Measurements from ENCODE around the gene ELMOD1. TPM values are rescaled to one million over a fixed set of nuclear protein-coding genes. Genes with fewer than 3 reads are reported as not detected.

The ELMOD1 gene
- total and polyA plus RNA-seq, 2 donors (not counting 3 experiments of a cell fraction or from before 2014, with no cell fraction given): 1.6 to 2.4 TPM

GRCh38 chr11:107549253-107549953 is 41.5 kb upstream of the ELMOD1 start:
- DNase-seq (ENCODE audit: low read depth, low spot score) (peak; percentile 64), FAIRE-seq (peak; percentile 86)
- BruUV-seq (replicated peaks): no TSS peak
- ChIA-PET POLR2A (no interaction called here), CTCF (interaction anchor here (0.6 to 9.4 kb wide), 31 partner anchors 8 to 1463 kb away, joined by 3 to 114 read pairs (median 4); partner anchors contain the start of genes ALKBH8 and CWF19L2)
- intact Hi-C loops (cut with micrococcal nuclease) (loop anchor here (1.0 to 10.0 kb wide), 7 partner anchors 14 to 1465 kb away; partner anchors contain the start of gene ELMOD1), dilution Hi-C loops (cut with MboI; ENCODE audit: extremely low pct_ligation_motif_present, low sequenced_read_pairs) (no loop called here)
- Histone ChIP-seq H3K79me2 (ENCODE audit: control insufficient read depth, insufficient read depth, low read length) (no peaks in the 10 kb centered on the region), H3K4me3 (replicated peaks in 1 of 3; ENCODE audit: insufficient read depth in 1 of 3, low read depth in 1 of 3, low read length in 3 of 3) (no peak overlapping the region), H3K36me3 (ENCODE audit: control insufficient read depth in 2 of 2, extremely low read depth in 1 of 2, insufficient read depth in 2 of 2, low read length in 2 of 2) (peaks cover 4 to 10% of the 10 kb centered on the region in 2 experiments), H3K4me1 (ENCODE audit: control insufficient read depth, extremely low read depth, insufficient read depth, low read length) (peaks cover 18% of the 10 kb centered on the region), H3K9ac (replicated peaks; ENCODE audit: extremely low read depth, insufficient read depth, low read length) (no peak overlapping the region), H3K9me3 (replicated peaks; ENCODE audit: control insufficient read depth, insufficient read depth, low read length) (no peaks in the 10 kb centered on the region), H3K4me2 (ENCODE audit: insufficient read depth, low read length) (no peak overlapping the region), H4K20me1 (replicated peaks; ENCODE audit: control insufficient read depth, extremely low read depth, insufficient read depth, low read length) (no peaks in the 10 kb centered on the region), H3K27ac (ENCODE audit: insufficient read depth, low read depth, low read length) (no peak overlapping the region), H3K27me3 (ENCODE audit: control insufficient read depth in 2 of 2, insufficient read depth in 2 of 2, low read length in 2 of 2) (no peaks in the 10 kb centered on the region), H3K9me1 (replicated peaks; ENCODE audit: control insufficient read depth, extremely low read depth, insufficient read depth, low read length) (no peaks in the 10 kb centered on the region), H2AFZ (ENCODE audit: low read depth, low read length) (no peak overlapping the region)
- TF ChIP-seq JUN (IDR thresholded peaks at IDR 0.05; ENCODE audit: borderline replicate concordance, insufficient read depth, insufficient read length, low read depth) (no peak), GATA2 (IDR thresholded peaks at IDR 0.05; ENCODE audit: insufficient read depth, insufficient read length, low read depth, low read length) (no peak), POLR2A (IDR thresholded peaks at IDR 0.05; ENCODE audit: low read depth, low read length) (no peak), EZH2 (IDR thresholded peaks at IDR 0.05; ENCODE audit: borderline replicate concordance, low read depth, low read length, severe bottlenecking) (no peak), CTCF (IDR thresholded peaks at IDR 0.05; ENCODE audit: extremely low read depth in 1 of 2, insufficient read depth in 1 of 2, low read depth in 1 of 2, low read length in 2 of 2) (peak; percentile 61 to 64), MYC (IDR thresholded peaks at IDR 0.05; ENCODE audit: low read depth, low read length) (no peak)

All from endothelial cell of umbilical vein (primary cell).